Measurements from ENCODE around the gene EPB41L2.

GRCh38 chr6:131040866-131041265 lies 22.2 kb downstream of the EPB41L2 start:
- TF ChIP-seq, protein P1, sequence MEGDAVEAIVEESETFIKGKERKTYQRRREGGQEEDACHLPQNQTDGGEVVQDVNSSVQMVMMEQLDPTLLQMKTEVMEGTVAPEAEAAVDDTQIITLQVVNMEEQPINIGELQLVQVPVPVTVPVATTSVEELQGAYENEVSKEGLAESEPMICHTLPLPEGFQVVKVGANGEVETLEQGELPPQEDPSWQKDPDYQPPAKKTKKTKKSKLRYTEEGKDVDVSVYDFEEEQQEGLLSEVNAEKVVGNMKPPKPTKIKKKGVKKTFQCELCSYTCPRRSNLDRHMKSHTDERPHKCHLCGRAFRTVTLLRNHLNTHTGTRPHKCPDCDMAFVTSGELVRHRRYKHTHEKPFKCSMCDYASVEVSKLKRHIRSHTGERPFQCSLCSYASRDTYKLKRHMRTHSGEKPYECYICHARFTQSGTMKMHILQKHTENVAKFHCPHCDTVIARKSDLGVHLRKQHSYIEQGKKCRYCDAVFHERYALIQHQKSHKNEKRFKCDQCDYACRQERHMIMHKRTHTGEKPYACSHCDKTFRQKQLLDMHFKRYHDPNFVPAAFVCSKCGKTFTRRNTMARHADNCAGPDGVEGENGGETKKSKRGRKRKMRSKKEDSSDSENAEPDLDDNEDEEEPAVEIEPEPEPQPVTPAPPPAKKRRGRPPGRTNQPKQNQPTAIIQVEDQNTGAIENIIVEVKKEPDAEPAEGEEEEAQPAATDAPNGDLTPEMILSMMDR (IDR thresholded peaks at IDR 0.05), result no peak
- no peak for TF ChIP-seq POLR2A (IDR thresholded peaks at IDR 0.05)
